HEK293 (cell line): ENCODE data around the gene MAPRE2.

Experiments
- CTCF ChIP-seq: fragments of 450-650 bp; formaldehyde crosslinking; IDR thresholded peaks from 2 replicates; pipeline ENCODE4 v1.5.1; 2016; ENCODE audit warnings: missing biosample characterization, missing genetic modification characterization
- OSR2 ChIP-seq: fragments of 450-650 bp; formaldehyde crosslinking; IDR thresholded peaks from 2 replicates; pipeline ENCODE4 v1.5.1; 2016; ENCODE audit warnings: missing biosample characterization, missing genetic modification characterization
- REST ChIP-seq: fragments of 450-650 bp; formaldehyde crosslinking; IDR thresholded peaks from 2 replicates; pipeline ENCODE4 v1.5.1; 2016; ENCODE audit warnings: missing biosample characterization, missing genetic modification characterization
- ZBTB26 ChIP-seq: fragments of 450-650 bp; formaldehyde crosslinking; optimal IDR thresholded peaks from 2 replicates; pipeline ENCODE3; 2016; ENCODE audit warnings: missing biosample characterization, mild to moderate bottlenecking, missing genetic modification characterization
- ZNF391 ChIP-seq: fragments of 450-650 bp; formaldehyde crosslinking; IDR thresholded peaks from 2 replicates; pipeline ENCODE4 v1.5.1; 2016; ENCODE audit warnings: low read depth, missing biosample characterization, missing genetic modification characterization, borderline replicate concordance

GRCh38 chr18:35161934-35162333, 120.7 kb downstream of the MAPRE2 start:
- TF ChIP-seq ZNF391 (tag by site-specific recombination) = no peak
- no peak for TF ChIP-seq ZBTB26 (tag by site-specific recombination)
- no peak for TF ChIP-seq OSR2 (tag by site-specific recombination)
- no peak for TF ChIP-seq CTCF
- TF ChIP-seq REST (tag by site-specific recombination) = no peak
